ENCODE measurements around the gene DKC1. TPM values are rescaled to one million over a fixed set of nuclear protein-coding genes. Genes with fewer than 3 reads are reported as not detected.

The DKC1 gene
- total RNA-seq: 101 and 106 TPM in 2 replicates

GRCh38 chrX:154762537-154763296 lies at the start of gene DKC1:
DKC1 (plus strand) TSS chrX:154762864; CDS start chrX:154762966, 102 bp downstream.

GRCh38 chrX:154750301-154751202 lies 12.1 kb upstream of the DKC1 start, which contains the start of gene GAB3:
GAB3 (minus strand) TSS chrX:154751077; CDS start chrX:154751025, 52 bp downstream.

GRCh38 chrX:154804957-154805695 lies 42.5 kb downstream of the DKC1 start, which contains the start of gene MPP1:
MPP1 (minus strand) TSS chrX:154805485; CDS start chrX:154805373, 112 bp downstream.

Other genes with a start within 250 kb of the DKC1 start
- 24.6 and 35.1 TPM in 2 replicates for gene FAM3A, start 246.6 kb upstream of the DKC1 start, total RNA-seq
- gene G6PD, start 216.0 kb upstream of the DKC1 start, total RNA-seq: 22.9 and 50.0 TPM in 2 replicates
- gene IKBKG, start 215.2 kb upstream of the DKC1 start, total RNA-seq: 8.5 and 8.9 TPM in 2 replicates
- gene CTAG1A, start 177.7 kb upstream of the DKC1 start, total RNA-seq: not detected in 2 replicates
- not detected in 2 replicates for gene CTAG1B, start 143.6 kb upstream of the DKC1 start, total RNA-seq
- not detected in 2 replicates for gene CTAG2, start 109.3 kb upstream of the DKC1 start, total RNA-seq
- under 0.01 TPM in 2 replicates for gene GAB3, start 11.8 kb upstream of the DKC1 start, total RNA-seq
- 0.34 and 4.3 TPM in 2 replicates for gene MPP1, start 42.6 kb downstream of the DKC1 start, total RNA-seq
- gene SMIM9, start 71.8 kb downstream of the DKC1 start, total RNA-seq: not detected in 2 replicates
- 1.4 and 3.1 TPM in 2 replicates for gene F8A1, start 123.5 kb downstream of the DKC1 start, total RNA-seq

Data from nasal cavity respiratory epithelium epithelial cell of viscerocranial mucosa (primary cell).